ENCODE measurements around the gene MAPK8.

Gene MAPK8

GRCh38 chr10:48423884-48424283 lies 117.4 kb downstream of the MAPK8 start:
- no peak for DNase-seq

- no peak for DNase-seq
Measured at GRCh38 chr10:48428896-48429295, 122.4 kb downstream of the MAPK8 start.

GRCh38 chr10:48429309-48429708 lies 122.8 kb downstream of the MAPK8 start:
- DNase-seq = no peak

- no peak for DNase-seq
Measured at GRCh38 chr10:48430402-48430993, 124.0 kb downstream of the MAPK8 start.

GRCh38 chr10:48431871-48432270 lies 125.4 kb downstream of the MAPK8 start:
- DNase-seq = no peak

- no peak for DNase-seq
Measured at GRCh38 chr10:48437546-48437945, 131.1 kb downstream of the MAPK8 start.

GRCh38 chr10:48439031-48439430 lies 132.6 kb downstream of the MAPK8 start:
- no peak for DNase-seq

- DNase-seq = no peak
Measured at GRCh38 chr10:48439581-48440041, 133.1 kb downstream of the MAPK8 start.

GRCh38 chr10:48440771-48441170 lies 134.3 kb downstream of the MAPK8 start:
- DNase-seq = no peak

GRCh38 chr10:48442090-48442808 lies 135.8 kb downstream of the MAPK8 start:
- no peak for DNase-seq

GRCh38 chr10:48442809-48443177 lies 136.3 kb downstream of the MAPK8 start:
- DNase-seq = no peak

- DNase-seq = no peak
Measured at GRCh38 chr10:48444266-48444665, 137.8 kb downstream of the MAPK8 start.

GRCh38 chr10:48444861-48445841 lies 138.7 kb downstream of the MAPK8 start:
- DNase-seq = no peak

- no peak for DNase-seq
Measured at GRCh38 chr10:48445932-48446331, 139.5 kb downstream of the MAPK8 start.

- no peak for DNase-seq
Measured at GRCh38 chr10:48446785-48447184, 140.3 kb downstream of the MAPK8 start.

GRCh38 chr10:48447356-48448215 lies 141.1 kb downstream of the MAPK8 start:
- no peak for DNase-seq

GRCh38 chr10:48448796-48449195 lies 142.3 kb downstream of the MAPK8 start:
- DNase-seq = no peak

- DNase-seq = no peak
Measured at GRCh38 chr10:48449501-48450232, 143.2 kb downstream of the MAPK8 start.

- DNase-seq = no peak
Measured at GRCh38 chr10:48450233-48450740, 143.8 kb downstream of the MAPK8 start.

- DNase-seq = no peak
Measured at GRCh38 chr10:48450741-48451466, 144.4 kb downstream of the MAPK8 start.
